Brain microvascular endothelial cell (primary cell): ENCODE measurements around the gene HOATZ.

Experiments
- DNase-seq: peaks from one replicate; pipeline ENCODE4 v3.0.0-alpha.2; 2020
- H3K27ac ChIP-seq: fragments of 250-450 bp; sonication (Bioruptor Pico); 2 replicates; pipeline ENCODE4 v1.5.1; 2020; ENCODE audit warnings: mild to moderate bottlenecking, moderate library complexity
- H3K27me3 ChIP-seq: fragments of 250-450 bp; sonication (Bioruptor Pico); replicated peaks from 2 replicates; pipeline ENCODE4 v1.5.1; 2020; ENCODE audit warnings: mild to moderate bottlenecking
- H3K36me3 ChIP-seq: fragments of 250-450 bp; sonication (Bioruptor Pico); replicated peaks from 2 replicates; pipeline ENCODE4 v1.5.1; 2020; ENCODE audit warnings: mild to moderate bottlenecking
- H3K4me3 ChIP-seq: 2 replicates; pipeline ENCODE4 v1.5.1; 2011; ENCODE audit warnings: low read depth, mild to moderate bottlenecking, control low read depth, low read length, moderate library complexity
- CTCF ChIP-seq: IDR thresholded peaks from 2 replicates; pipeline ENCODE4 v1.5.1; 2011; ENCODE audit warnings: low read depth, mild to moderate bottlenecking, moderate library complexity, low read length, control low read depth, inconsistent platforms; ENCODE audit errors: missing control alignments
- in situ Hi-C: cut with HindIII; loops from 2 replicates; pipeline ENCODE4 v1.10.0; 2017; ENCODE audit warnings: low sequenced_read_pairs, low pct_ligation_motif_present

Gene HOATZ

DNA sequence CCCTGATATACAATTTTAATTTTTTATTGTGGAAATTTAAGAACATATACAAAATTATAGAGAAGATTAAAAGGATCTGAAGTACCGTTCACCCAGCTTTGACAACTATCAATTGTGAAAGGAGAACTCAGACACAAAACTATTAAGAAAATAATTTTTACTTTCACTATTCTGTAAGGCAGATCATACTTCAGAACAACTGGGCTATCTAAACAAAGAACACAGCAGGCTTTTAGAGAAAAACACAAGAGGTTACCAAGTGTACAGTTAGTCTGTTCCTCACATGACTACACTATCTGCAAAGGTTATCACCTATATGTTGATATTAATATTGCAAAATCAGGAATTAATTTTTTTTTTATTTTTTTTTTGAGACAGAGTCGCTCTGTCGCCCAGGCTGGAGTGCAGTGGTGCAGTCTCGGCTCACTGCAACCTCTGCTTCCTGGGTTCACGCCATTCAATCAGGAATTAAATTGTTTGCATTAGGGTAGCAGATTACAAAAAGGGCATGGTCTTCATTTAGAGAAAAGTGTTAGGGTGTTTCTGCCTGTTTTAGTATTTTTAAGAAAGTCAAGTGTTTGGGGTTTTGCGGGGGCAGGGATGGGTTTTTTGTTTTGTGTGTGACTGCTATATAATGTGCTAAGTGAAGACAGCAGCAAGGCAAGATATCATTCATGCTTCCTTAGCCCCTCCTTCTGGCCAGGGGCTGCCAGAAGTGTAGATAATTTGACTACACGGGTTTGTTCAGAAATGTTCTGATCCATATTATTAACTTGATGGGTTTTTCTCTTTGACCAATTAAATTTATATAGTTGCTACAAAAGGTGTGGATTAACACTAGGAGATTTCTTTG, 60.0 kb downstream of the HOATZ start:
- no peak overlapping the region for H3K4me3 ChIP-seq
- in situ Hi-C loops, result loop anchor here (25.0 kb wide), 1 partner anchor 263 kb away; no protein-coding TSS in a partner anchor

GRCh38 chr11:111575740-111576139, 61.2 kb downstream of the HOATZ start:
- in situ Hi-C loops, result loop anchor here (25.0 kb wide), 1 partner anchor 262 kb away; no protein-coding TSS in a partner anchor
- TF ChIP-seq CTCF, result no peak
- no peaks in the 10 kb centered on the region for H3K36me3 ChIP-seq

More for the DNA sequence above, 60.0 kb downstream of the HOATZ start:
- H3K27me3 ChIP-seq, result no peaks in the 10 kb centered on the region
- no peaks in the 10 kb centered on the region for H3K36me3 ChIP-seq
- TF ChIP-seq CTCF, result peak; percentile 30
- peak overlapping the region; percentile 27 for H3K27ac ChIP-seq
- DNase-seq, result no peak

GRCh38 chr11:111577821-111578220, 63.2 kb downstream of the HOATZ start:
- Histone ChIP-seq H3K36me3 (no peaks in the 10 kb centered on the region), H3K27me3 (no peaks in the 10 kb centered on the region), H3K27ac (no peak overlapping the region), H3K4me3 (no peak overlapping the region)
- no peak for TF ChIP-seq CTCF
- in situ Hi-C loops, result loop anchor here (25.0 kb wide), 1 partner anchor 259 kb away; no protein-coding TSS in a partner anchor
- DNase-seq, result no peak

More at GRCh38 chr11:111575740-111576139, 61.2 kb downstream of the HOATZ start:
- Histone ChIP-seq H3K27me3 (no peaks in the 10 kb centered on the region), H3K27ac (no peak overlapping the region), H3K4me3 (no peak overlapping the region)
- no peak for DNase-seq

- no peak for DNase-seq
- no peaks in the 10 kb centered on the region for H3K36me3 ChIP-seq
Observed at GRCh38 chr11:111581341-111581740, 66.8 kb downstream of the HOATZ start.

DNA sequence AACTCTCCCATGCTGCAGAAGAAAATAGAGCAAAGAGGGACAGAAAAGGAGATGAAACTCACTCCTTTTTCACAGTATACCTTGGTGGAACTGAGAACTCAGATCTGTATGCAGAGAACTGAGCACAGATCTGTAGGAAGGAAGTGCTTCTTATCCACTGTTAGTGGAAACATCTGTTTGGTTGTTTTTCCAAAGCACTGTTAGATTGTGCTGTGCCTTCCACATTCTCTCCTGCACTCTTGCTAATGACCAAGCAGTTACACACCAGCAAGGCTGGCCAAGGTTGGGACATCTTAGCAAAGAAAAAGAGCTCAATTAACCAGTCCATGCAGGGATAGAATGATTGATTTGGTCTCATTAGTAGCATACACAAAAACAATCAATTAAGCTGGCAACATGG, 67.6 kb downstream of the HOATZ start:
- in situ Hi-C loops, result loop anchor here (25.0 kb wide), 1 partner anchor 255 kb away; no protein-coding TSS in a partner anchor
- Histone ChIP-seq H3K27me3 (no peaks in the 10 kb centered on the region), H3K4me3 (no peak overlapping the region), H3K36me3 (no peaks in the 10 kb centered on the region), H3K27ac (no peak overlapping the region)
- no peak for TF ChIP-seq CTCF
- DNase-seq, result no peak

More at GRCh38 chr11:111581341-111581740, 66.8 kb downstream of the HOATZ start:
- TF ChIP-seq CTCF, result no peak
- no peaks in the 10 kb centered on the region for H3K27me3 ChIP-seq
- no peak overlapping the region for H3K27ac ChIP-seq
- H3K4me3 ChIP-seq, result no peak overlapping the region
- in situ Hi-C loops, result loop anchor here (25.0 kb wide), 1 partner anchor 256 kb away; no protein-coding TSS in a partner anchor
